ENCODE data around the gene CSMD2.

The CSMD2 gene

GRCh38 chr1:33996281-33996680, 168.7 kb downstream of the CSMD2 start:
- H3K4me1 ChIP-seq (ENCODE audit: low read length): no peaks in the 10 kb centered on the region
- no peaks in the 10 kb centered on the region for H3K36me3 ChIP-seq (replicated peaks; ENCODE audit: insufficient read depth, low read length)
- no peak overlapping the region for H3K4me2 ChIP-seq (ENCODE audit: low read depth, low read length)
- no peak for DNase-seq
- no peak overlapping the region for H3K4me3 ChIP-seq (ENCODE audit: low read length)
- H3K9me3 ChIP-seq (replicated peaks; ENCODE audit: insufficient read depth, low read length): no peaks in the 10 kb centered on the region
- H3K9me2 ChIP-seq (replicated peaks; ENCODE audit: insufficient read depth, low read length): no peaks in the 10 kb centered on the region
- no peaks in the 10 kb centered on the region for H3F3A ChIP-seq (ENCODE audit: insufficient read depth, low read length)
- no peaks in the 10 kb centered on the region for H4K20me1 ChIP-seq (ENCODE audit: insufficient read depth, low read length)
- H3K27ac ChIP-seq (ENCODE audit: low read length): no peak overlapping the region
- peaks cover 10% of the 10 kb centered on the region for H3K27me3 ChIP-seq (replicated peaks; ENCODE audit: insufficient read depth, low read length)
- no peak overlapping the region for H3K9ac ChIP-seq (ENCODE audit: low read length)
- H3K79me2 ChIP-seq (ENCODE audit: low read length): no peaks in the 10 kb centered on the region
- H2AFZ ChIP-seq (ENCODE audit: low read length): no peak overlapping the region
- no peak for TF ChIP-seq CTCF (IDR thresholded peaks at IDR 0.05; ENCODE audit: low read length)
- no peak for TF ChIP-seq EZH2phosphoT487 (IDR thresholded peaks at IDR 0.05; ENCODE audit: low read length)
- no peak for TF ChIP-seq EZH2 (optimal IDR thresholded peaks at IDR 0.05; ENCODE audit: low read depth, low read length)

- Histone ChIP-seq H3K27ac (ENCODE audit: low read length) (no peak overlapping the region), H3K27me3 (replicated peaks; ENCODE audit: insufficient read depth, low read length) (no peaks in the 10 kb centered on the region; the same call in none of the 2 replicates), H3K9me2 (replicated peaks; ENCODE audit: insufficient read depth, low read length) (no peaks in the 10 kb centered on the region), H3K9me3 (replicated peaks; ENCODE audit: insufficient read depth, low read length) (no peaks in the 10 kb centered on the region), H3K36me3 (replicated peaks; ENCODE audit: insufficient read depth, low read length) (no peaks in the 10 kb centered on the region), H3K4me2 (ENCODE audit: low read depth, low read length) (no peak overlapping the region), H3K4me3 (ENCODE audit: low read length) (no peak overlapping the region), H4K20me1 (ENCODE audit: insufficient read depth, low read length) (no peaks in the 10 kb centered on the region), H3K4me1 (ENCODE audit: low read length) (no peaks in the 10 kb centered on the region), H2AFZ (ENCODE audit: low read length) (no peak overlapping the region), H3K9ac (ENCODE audit: low read length) (no peak overlapping the region), H3F3A (ENCODE audit: insufficient read depth, low read length) (no peaks in the 10 kb centered on the region), H3K79me2 (ENCODE audit: low read length) (no peaks in the 10 kb centered on the region)
- DNase-seq: no peak
- TF ChIP-seq EZH2 (optimal IDR thresholded peaks at IDR 0.05; ENCODE audit: low read depth, low read length) (no peak), CTCF (IDR thresholded peaks at IDR 0.05; ENCODE audit: low read length) (no peak), EZH2phosphoT487 (IDR thresholded peaks at IDR 0.05; ENCODE audit: low read length) (no peak)
These were observed 171.7 kb downstream of the CSMD2 start for GRCh38 chr1:33993301-33993700.

GRCh38 chr1:33990281-33990680, 174.7 kb downstream of the CSMD2 start:
- Histone ChIP-seq H3K9ac (ENCODE audit: low read length) (no peak overlapping the region), H3K9me2 (replicated peaks; ENCODE audit: insufficient read depth, low read length) (no peaks in the 10 kb centered on the region)
- no peak for TF ChIP-seq CTCF (IDR thresholded peaks at IDR 0.05; ENCODE audit: low read length)
- no peak for TF ChIP-seq EZH2phosphoT487 (IDR thresholded peaks at IDR 0.05; ENCODE audit: low read length)
- no peak for TF ChIP-seq EZH2 (optimal IDR thresholded peaks at IDR 0.05; ENCODE audit: low read depth, low read length)

More at GRCh38 chr1:33990281-33990680, 174.7 kb downstream of the CSMD2 start:
- Histone ChIP-seq H3K4me1 (ENCODE audit: low read length) (no peaks in the 10 kb centered on the region), H2AFZ (ENCODE audit: low read length) (no peak overlapping the region), H4K20me1 (ENCODE audit: insufficient read depth, low read length) (no peaks in the 10 kb centered on the region), H3K36me3 (replicated peaks; ENCODE audit: insufficient read depth, low read length) (no peaks in the 10 kb centered on the region), H3K27me3 (replicated peaks; ENCODE audit: insufficient read depth, low read length) (no peaks in the 10 kb centered on the region; the same call in 1 of the 2 replicates), H3K9me3 (replicated peaks; ENCODE audit: insufficient read depth, low read length) (no peaks in the 10 kb centered on the region), H3F3A (ENCODE audit: insufficient read depth, low read length) (no peaks in the 10 kb centered on the region), H3K4me2 (ENCODE audit: low read depth, low read length) (no peak overlapping the region), H3K27ac (ENCODE audit: low read length) (no peak overlapping the region), H3K79me2 (ENCODE audit: low read length) (no peaks in the 10 kb centered on the region), H3K4me3 (ENCODE audit: low read length) (no peak overlapping the region)
- no peak for DNase-seq

Data from MM.1S (cell line).